NT2/D1 (cell line): Measurements from ENCODE around the gene GREB1.

Experiments used
- YY1 ChIP-seq: IDR thresholded peaks from 2 replicates; pipeline ENCODE4 v1.6.1; 2011; ENCODE audit not compliant: insufficient read length, insufficient read depth
- ZNF274 ChIP-seq: IDR thresholded peaks from 2 replicates; pipeline ENCODE4 v1.6.1; 2011; ENCODE audit warnings: mild to moderate bottlenecking, low read depth, low read length

DNA sequence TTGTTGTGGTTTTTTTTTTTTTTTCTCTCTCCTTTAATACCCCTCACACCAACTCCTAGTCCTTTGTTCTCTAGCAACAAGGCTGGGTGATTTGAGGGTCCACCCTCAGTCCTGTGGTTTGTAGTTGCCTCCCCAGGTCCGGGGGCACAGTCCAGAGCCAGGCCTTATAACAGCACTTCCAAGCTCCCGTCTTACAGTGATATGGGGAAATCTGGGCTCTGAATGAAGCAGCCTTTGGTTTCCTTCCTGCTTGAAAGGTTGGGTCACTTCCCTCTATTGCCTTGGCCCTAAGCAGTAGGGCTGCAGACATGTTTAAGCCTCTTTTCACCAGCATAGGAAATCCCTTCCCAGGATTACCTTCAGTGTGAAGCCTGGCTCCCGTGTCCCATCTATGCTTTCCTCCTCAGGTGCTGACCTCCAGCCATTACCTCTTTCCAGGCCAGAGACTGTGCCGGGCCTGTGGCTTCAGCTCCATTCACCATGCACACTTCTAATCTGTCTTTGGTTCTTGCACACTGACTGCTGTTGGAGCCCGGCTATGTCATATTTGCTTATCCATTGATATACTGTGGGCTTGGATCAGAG, 157.3 kb downstream of the GREB1 start:
- TF ChIP-seq ZNF274 (no peak), YY1 (no peak)
